NCI-H2107 treated with DMSO at 0.1 percent for 48 hours (cell line): Measurements from ENCODE around the gene ARL2BP.
A peak's percentile ranks its signal among the peaks of the same experiment; 100 is the strongest.

Source experiments
- DNase-seq: peaks from one replicate; lab custom pipeline; 2025; ENCODE audit not compliant: unreplicated experiment; lab: John Stamatoyannopoulos, UW

Gene ARL2BP

DNA sequence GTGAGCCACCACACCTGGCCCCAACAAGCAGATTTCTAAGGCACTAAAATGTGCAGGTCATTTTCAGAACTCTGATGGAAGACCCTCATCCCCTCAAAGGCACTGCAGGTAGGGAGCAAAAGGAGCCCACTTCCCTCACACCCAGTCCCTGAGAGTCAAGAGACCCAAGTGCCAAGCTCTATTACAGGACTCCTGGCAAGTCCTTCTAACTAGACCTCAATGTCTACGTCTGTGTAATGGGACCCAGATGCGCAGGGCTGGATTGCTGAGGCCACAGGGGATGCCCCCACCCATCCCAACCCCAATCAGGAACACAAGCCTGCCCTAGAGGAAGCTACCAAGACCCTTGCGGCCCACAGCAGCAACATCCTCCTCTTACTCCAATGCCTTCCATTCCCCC, 36.7 kb downstream of the ARL2BP start:
- no peak for DNase-seq

DNA sequence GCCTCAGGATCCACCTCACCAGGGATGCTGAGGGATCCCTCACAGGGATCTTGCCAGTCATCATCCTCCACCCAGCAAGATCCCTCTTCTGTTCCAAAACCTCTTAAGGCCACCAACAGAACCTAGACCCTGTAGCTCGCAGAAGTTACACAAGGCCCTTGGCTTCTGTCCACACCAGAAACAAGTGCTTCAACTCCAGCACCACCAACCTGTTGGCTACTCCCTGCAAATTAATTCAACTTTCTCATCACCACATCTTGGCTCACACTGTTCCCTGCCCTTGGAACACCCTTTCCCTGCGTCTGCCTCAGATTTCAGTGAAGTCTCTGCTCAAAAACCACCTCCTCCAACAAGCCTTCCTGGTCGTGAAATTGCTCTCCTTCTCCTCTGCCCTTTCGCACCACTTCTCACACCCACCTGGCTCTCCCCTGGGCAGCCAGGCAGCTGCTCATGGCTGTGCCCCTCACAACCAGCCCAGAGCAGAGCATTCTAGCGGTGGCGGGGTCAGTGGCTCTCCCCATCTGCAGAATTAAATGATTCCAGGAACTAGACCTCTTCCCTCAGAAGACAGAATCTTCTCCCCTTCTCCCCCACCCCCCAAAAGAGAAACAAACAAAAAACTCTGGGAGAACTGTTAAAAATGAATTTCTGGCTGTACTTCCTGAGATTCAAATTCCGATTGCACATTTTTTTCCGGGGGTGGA, 37.6 kb downstream of the ARL2BP start:
- DNase-seq = no peak

DNA sequence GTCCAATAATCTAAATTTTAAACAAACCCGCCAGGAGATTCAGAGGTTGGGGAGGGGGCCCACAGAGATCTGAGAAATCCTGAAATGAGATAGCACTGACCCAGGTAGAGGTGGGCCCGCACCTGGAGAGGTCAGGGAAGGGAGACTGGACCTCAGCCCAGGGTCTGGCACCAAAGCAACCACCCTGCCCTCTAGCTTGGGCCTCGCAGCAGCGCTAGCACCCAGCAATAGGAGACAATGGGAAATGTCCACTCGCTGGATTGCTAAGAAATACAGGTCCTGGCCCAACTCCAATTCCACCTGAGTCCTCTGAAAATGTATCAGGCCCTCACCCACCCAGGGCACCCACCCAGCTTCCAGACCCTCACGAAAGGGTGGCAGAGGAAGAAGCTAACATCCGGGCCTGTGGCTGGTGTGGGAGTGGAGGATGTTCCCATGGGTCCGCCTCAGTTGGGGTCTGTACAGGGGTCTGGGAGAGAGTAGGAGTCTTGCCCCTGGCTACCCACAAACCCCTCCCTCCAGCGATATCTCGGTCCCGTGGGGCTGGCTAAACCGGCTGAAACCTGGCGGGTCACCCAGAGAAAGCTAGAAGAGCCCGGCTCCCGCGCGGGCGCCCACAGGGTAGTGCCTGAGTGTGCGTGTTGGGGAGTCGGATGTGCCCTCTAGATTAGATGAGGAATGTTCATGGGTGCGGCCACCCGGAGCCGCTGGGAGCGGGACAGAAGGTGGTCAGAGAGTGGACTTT, 38.3 kb downstream of the ARL2BP start:
- DNase-seq = no peak

DNA sequence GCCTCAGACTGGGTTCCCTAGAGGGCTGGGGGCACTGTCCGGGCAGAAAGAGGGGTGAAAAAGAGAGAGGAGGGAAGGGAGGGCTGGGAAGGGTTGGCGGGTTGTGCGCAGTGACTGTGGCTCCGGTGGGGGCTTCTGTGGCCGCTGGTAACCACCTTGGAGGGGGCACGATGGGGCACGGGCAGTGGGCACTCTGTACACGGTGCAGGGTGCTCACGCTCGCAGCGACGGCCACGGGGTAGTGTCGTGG, 38.8 kb downstream of the ARL2BP start:
- no peak for DNase-seq

DNA sequence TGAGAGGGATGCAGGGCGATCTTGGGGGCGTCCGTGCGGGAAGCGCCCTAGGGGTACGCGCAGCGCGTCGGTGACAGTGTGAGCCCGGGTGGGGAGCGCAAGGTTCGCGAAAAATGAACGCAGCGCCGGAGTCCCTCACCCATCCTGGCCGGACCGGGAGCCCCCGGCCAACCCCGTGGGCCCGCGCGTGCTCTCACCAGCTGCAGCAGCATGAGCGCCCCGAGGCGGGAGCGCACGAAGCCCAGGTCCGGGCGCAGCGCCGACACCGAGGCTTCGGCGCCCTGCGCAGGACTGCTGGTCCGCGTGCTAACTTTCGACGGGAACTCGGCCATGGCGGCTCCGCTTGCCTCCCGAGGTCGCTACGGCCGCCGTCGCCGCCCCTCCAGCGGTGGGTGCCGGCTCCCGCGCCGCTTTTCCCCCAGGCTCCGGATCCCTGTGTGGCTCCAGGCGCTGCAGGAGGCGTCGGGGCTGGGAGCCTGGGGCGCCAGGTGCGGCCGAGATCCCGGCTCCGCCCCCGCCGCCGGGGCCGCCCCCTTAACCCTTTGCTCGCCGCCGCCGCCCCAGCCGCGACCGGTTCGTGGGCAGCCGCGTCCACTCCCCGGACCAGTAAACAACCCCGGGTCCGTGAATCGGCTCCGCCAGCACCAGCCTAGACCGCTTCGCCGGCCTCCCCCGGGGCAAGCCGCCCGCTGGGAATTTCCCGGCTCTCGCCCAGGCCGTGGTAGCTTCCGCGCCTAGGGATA, 39.3 kb downstream of the ARL2BP start, which contains the start of gene PLLP:
Gene PLLP (minus strand): TSS at position 464 of the 743 bp plus-strand sequence. CDS start 132 bp downstream, at position 332.
- DNase-seq = no peak

DNA sequence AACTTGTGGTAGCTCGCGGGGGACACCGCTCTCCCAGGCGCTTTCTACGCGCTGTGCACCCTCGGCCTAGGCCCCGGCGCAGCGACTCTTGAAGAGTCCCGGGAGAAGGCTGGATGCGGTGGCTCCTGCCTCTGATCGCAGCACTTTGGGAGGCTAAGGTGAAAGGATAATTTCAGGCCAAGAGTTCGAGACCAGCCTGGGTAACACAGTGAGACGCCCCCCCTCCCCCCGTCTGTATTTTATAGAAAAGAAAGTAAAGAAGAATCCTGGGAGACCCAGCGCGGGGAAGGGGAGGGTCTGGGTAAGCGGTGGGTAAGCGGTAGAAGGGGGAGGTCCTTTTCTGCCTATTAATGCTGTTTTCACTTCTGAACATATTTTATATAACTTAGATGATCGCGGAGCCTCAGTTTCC, 39.9 kb downstream of the ARL2BP start:
- DNase-seq = no peak

DNA sequence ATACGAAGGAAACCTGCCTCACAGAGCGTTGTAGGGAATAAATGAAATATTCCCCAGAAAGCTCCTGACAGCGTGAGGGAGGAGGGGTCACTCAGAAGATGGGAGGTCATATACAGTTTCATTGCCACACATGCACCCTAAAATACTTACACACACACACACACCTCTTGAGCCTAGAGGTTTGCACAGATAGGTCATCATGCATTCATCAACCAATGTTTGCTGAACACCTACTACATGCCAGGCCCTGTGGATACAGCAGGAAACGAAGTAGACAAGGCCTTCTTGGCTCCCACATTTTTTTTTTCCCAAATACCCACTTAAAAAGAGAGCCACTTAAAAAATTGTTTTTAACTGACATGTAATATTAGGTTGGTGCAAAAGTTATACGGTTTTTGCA, 40.3 kb downstream of the ARL2BP start:
- DNase-seq = no peak

DNA sequence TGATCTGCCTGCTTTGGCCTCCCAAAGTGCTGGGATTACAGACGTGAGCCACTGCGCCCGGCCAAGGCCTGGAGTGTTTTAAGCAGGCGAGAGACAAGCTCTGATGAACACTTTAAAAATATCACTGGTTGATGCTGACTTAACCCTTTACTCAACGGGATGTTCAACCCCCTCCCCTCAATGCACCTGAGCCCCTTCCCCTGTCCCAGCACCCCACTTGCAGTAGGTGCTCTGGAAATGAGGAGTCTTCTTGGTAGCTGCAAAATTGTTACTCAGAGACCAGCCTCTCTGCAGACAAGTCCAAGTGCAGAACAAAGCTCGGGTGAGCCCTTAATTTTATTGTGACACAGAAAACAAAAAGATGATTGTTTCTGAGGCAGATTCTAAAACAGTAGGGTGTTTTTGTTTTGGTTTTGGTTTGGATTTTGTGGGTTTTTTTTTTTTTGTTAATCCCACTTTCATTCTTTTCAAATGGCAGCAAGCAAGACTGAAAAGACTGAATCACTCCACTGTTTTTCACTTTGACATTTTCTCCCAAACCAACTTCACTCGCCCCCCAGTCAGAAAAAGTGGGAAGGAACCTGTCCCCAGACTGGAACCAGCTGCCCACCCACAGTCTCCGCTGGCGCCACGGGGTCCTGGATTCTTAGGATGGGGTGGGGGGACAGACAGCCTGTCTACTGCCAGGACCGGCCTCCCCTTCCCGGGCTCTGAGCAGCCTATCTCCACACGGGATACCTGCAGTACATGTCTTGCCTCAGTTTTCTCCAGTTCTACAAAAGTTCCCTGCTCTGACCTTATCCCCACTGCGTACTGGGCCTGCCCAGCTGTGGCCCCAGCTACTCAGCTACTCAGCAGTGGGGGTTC, 44.6 kb downstream of the ARL2BP start:
- DNase-seq = no peak

DNA sequence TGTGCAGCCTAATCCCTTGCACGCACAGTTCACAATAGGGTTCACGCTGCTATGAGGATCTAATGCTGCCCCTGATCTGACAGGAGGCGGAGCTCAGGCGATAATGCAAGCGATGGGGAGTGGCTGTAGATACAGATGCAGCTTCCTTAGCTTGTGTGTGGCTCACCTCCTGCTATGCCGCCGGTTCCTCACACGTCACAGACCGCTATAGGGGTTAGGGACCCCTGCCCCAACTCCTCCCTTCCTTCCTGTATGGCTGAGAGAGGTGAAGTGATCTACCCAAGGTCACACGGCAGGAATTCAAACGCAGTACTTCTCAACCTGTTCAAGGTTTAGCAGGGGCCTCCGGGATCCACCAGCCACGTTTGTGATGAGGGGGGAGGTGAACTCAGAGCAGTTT, 52.8 kb downstream of the ARL2BP start:
- no peak for DNase-seq

DNA sequence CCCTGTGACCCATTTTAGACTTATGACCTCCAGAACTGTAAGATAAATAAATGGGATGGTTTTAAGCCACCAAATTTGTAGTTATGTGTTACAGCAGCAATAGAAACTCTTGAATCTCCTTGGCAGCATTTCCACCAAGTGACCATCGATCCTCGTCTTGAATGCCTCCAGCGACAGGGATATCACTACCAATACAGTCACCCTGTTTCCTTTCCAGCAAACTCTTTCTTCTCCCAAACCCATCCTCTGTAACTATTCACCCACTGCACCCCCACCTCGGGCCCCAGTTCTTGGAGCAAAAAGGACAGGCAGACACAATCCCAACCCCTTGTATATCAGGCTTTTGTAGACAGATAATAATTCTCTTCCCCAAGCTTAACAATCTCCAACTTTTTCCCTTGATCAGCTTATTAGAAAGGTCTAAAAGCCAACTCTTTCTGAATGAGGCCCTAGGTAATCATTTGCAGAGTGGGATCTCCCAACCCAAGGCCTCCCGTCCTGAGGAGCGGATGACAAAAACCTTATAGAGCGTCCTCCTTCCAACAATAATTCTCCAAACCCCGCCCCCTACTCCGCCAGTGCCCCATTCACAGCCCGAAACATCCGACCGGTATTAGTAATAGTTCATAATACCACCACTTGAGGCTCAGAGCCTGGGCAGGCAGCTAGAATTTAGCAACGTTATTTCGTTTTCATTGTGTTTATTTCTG, 54.1 kb downstream of the ARL2BP start:
- no peak for DNase-seq

DNA sequence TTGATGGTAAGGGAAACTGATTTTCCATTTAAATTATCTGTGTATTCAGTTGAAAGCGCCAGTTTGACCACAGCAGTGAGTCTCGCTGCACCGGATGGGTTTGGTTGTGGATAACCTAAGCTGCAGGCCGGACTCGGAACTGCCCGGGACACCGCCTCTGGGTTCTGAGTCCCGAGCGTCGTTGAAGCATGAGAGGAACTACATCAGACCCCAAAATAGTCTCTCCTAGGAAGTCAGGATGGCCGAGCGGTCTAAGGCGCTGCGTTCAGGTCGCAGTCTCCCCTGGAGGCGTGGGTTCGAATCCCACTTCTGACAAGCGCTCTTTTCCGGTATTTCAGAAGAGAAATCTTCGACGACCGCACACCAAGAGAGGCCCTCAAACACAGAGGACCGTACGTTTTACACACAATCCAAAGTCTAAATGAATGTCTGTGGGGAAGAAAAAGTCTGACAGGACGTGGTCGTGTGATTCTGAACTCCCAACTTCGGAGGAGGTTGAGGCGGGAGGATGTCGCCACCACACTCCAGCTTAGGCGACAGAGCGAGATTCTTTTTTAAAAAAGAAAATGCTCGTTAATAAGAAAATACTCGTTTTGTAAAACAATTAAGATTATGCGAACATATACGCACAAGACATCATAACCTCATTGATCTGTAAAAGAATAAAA, 54.8 kb downstream of the ARL2BP start:
- DNase-seq = peak; percentile 69

DNA sequence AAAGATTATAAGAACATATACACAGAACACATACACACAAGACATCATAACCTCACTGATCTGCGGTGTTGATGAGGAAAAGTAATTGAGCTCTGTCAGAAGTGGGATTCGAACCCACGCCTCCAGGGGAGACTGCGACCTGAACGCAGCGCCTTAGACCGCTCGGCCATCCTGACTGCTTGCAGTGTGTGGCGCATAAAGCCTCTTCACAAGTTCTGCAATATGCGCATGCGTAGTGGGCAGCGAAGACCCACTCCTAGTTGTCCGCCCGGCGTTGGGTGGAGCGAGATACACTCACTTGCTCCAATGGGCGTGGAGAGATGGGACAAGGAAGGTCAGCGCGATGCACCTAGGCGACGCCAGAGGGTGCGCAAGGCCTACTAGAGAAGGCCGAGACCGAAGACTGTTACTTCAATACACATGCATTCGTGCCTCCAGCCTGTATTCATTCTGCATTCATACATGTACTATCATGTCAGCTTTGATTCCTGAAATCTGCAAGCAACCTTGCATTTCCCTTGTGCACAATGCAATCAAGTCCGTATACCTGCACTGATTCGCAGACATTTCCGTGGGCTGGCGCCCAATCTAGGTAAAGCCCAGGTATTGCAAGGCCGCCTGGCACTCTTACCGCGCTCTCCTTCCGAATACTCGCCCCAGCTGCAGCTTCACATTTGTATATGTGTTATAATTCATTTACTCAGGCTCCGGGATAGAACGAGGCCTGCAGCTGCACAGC, 55.5 kb downstream of the ARL2BP start:
- peak; percentile 96 for DNase-seq

DNA sequence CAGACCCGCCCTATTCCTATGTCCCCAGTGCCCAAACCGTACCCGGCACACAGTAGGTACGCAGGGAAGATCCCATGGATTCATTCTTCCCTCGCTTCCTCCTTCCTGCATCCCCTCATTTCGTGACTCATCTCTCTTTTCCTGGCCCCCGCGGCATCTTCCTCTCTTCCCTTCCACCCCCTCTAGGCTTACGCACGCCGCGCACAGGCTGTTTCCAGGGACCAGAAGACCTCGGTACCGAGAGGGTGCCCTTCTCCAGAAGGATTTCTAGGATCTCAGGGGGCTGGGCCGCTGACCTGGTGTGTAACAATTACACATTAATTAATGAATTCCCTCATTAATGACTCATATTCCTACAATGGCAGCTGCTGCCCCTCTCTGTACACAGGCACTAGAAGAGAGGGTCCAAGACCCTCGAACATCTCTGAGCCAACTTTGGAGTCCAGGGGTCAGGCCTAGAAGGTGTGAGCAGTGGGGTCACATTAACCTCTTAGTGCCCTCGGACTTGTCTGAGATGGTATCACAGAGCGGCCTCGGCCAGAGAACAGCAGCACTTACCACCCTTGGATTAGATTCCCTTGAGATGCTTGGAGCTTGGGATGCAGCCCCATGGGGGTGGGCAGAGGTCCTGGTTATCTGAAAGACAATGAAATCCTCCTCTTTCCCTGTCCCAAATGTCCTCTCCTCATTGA, 56.2 kb downstream of the ARL2BP start:
- DNase-seq = no peak
